C4-2B (cell line): ENCODE data around the gene THBD.

ENCODE experiments used
- ZFX ChIP-seq: fragments of 450-650 bp; IDR thresholded peaks from 2 replicates; pipeline ENCODE4 v1.6.1; 2017
- TF ChIP-seq, protein P1 (sequence below): fragments of 450-650 bp; conservative IDR thresholded peaks from 2 replicates; pipeline ENCODE4 v1.5.1; 2017; ENCODE audit warnings: mild to moderate bottlenecking

DNA sequence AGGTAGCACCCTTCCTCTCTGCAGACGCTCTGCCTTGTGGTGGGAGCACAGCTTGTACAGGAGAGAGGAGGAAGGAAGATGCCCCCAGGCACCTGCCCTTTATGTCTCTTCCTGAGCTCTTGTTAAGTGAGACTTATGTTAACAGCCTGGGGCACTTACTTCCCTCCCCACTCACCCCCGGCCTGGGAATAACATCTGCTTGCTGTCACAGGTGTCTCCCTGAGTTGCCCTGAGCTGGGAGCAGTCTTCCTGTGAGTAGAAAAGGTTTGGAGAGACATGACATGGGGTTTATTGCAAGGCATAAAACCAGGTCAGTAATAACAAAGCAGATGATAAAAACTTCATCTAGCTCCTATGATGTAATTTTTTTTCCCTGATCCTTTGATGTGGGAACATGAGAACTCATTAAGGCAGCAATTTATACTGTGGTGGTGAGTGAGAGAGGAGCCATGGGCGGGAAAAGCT is 12.4 kb downstream of the THBD start:
- TF ChIP-seq, protein P1, sequence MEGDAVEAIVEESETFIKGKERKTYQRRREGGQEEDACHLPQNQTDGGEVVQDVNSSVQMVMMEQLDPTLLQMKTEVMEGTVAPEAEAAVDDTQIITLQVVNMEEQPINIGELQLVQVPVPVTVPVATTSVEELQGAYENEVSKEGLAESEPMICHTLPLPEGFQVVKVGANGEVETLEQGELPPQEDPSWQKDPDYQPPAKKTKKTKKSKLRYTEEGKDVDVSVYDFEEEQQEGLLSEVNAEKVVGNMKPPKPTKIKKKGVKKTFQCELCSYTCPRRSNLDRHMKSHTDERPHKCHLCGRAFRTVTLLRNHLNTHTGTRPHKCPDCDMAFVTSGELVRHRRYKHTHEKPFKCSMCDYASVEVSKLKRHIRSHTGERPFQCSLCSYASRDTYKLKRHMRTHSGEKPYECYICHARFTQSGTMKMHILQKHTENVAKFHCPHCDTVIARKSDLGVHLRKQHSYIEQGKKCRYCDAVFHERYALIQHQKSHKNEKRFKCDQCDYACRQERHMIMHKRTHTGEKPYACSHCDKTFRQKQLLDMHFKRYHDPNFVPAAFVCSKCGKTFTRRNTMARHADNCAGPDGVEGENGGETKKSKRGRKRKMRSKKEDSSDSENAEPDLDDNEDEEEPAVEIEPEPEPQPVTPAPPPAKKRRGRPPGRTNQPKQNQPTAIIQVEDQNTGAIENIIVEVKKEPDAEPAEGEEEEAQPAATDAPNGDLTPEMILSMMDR: no peak
- no peak for TF ChIP-seq ZFX
